Body of pancreas (tissue), 4 donors: Measurements from ENCODE around the gene ADPRM. TPM values are rescaled to one million over a fixed set of nuclear protein-coding genes. Genes with fewer than 3 reads are reported as not detected.

Experiments used
- ATAC-seq: fragments of 150-250 bp; one replicate; pipeline ENCODE4 v1.9.1; 2016
- DNase-seq, 4 donors: peaks; one replicate each; pipeline ENCODE4 v3.0.0-alpha.2; 2019
- H3K27ac ChIP-seq, 4 donors: fragments of 200-600 bp; sonication (generic); 1 replicate in 3 of 4; 2 replicates in 1 of 4; pipeline versions ENCODE4 v1.5.1 to v1.6.1; 2016 to 2019; ENCODE audit warnings: mild to moderate bottlenecking in 1 of 4, mixed read lengths in 1 of 4, moderate library complexity in 1 of 4
- H3K27me3 ChIP-seq, 2 donors: fragments of 200-600 bp; sonication (generic); one replicate each; pipeline ENCODE4 v1.6.0; 2016; ENCODE audit warnings: mild to moderate bottlenecking in 1 of 2
- H3K36me3 ChIP-seq, 2 donors: fragments of 200-600 bp; sonication (generic); replicated peaks in 1 of 2; 2 replicates each; pipeline ENCODE4 v1.5.1; 2016; ENCODE audit warnings: low read depth in 2 of 2; ENCODE audit not compliant: insufficient read depth in 1 of 2
- H3K4me1 ChIP-seq: fragments of 200-600 bp; sonication (generic); one replicate; pipeline ENCODE4 v1.6.0; 2016
- H3K4me3 ChIP-seq, 2 donors: fragments of 200-600 bp; sonication (generic); 1 replicate in 1 of 2; 2 replicates in 1 of 2; pipeline ENCODE4 v1.5.1; 2016 to 2019
- H3K9me3 ChIP-seq, 3 donors: fragments of 200-600 bp; sonication (generic); 1 replicate in 2 of 3; 2 replicates in 1 of 3; pipeline ENCODE4 v1.5.1; 2016
- CTCF ChIP-seq, 7 experiments: fragments of 450-650 bp in 4 of 7; fragments of 200-600 bp in 3 of 7; sonication (generic) in 3 of 7; IDR thresholded peaks; one replicate each; pipeline ENCODE4 v1.5.1; 2016 to 2019; ENCODE audit warnings: antibody characterized with exemption in 7 of 7
- POLR2A ChIP-seq, 3 donors: fragments of 450-650 bp; IDR thresholded peaks; one replicate each; pipeline ENCODE4 v1.6.1; 2016; ENCODE audit warnings: antibody characterized with exemption in 3 of 3, mild to moderate bottlenecking in 2 of 3
- WGBS, 2 donors: methylation state at CpG; one replicate each; pipeline ENCODE4 v1.1.5; 2017; 5-methylcytosine and 5-hydroxymethylcytosine counted together
- intact Hi-C: fragments of 100-400 bp; cut with DNase I; formaldehyde crosslinking; loops from one replicate; pipeline ENCODE4 v1.15.1; 2023
- total RNA-seq, 2 donors: library from RNA; depleted of rRNA; stranded (reverse); fragments of >200 nt; gene quantifications; one replicate each; pipeline ENCODE4 v1.1.0, GENCODE V29; 2016

ADPRM gene
- total RNA-seq, 2 donors from 2014 or later = 2.3 to 6.2 TPM

GRCh38 chr17:10750210-10750609 lies 52.8 kb downstream of the ADPRM start:
- 92 to 96% methylated on average over 4 of the region's 4 CpGs for WGBS, 2 donors
- H3K9me3 ChIP-seq = no peaks in the 10 kb centered on the region
- intact Hi-C loops = no loop called here
- ATAC-seq = no peak
- H3K4me1 ChIP-seq = no peaks in the 10 kb centered on the region
- TF ChIP-seq POLR2A (IDR thresholded peaks at IDR 0.05) (no peak), CTCF (IDR thresholded peaks at IDR 0.05) (no peak)
- H3K4me3 ChIP-seq = no peak overlapping the region
- no peaks in the 10 kb centered on the region for H3K27me3 ChIP-seq
- H3K27ac ChIP-seq = no peak overlapping the region
- H3K36me3 ChIP-seq = no peaks in the 10 kb centered on the region
- DNase-seq = no peak

DNA sequence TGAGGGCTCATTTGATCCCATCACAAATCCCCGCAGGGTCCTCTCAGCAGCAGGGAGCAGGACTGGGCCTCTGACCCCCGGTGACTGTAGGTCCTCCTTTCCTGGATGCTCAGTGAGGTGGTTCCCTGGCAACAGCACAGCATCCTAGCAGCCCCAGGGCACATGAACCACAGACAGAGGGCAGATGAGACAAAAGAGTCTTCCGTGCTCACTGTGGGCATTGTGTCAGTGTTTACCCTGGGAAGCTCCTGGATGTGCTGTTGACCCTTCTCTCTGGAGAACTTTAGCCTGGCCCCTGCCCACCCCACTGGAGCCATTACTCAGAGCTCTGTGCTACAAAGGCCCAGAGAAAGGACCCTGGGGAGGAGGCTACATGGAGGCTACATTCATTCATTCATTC lies 54.2 kb downstream of the ADPRM start:
- H3K4me3 ChIP-seq = no peak overlapping the region
- peaks cover 12% of the 10 kb centered on the region for H3K4me1 ChIP-seq
- H3K9me3 ChIP-seq = no peaks in the 10 kb centered on the region
- H3K36me3 ChIP-seq = no peaks in the 10 kb centered on the region
- no peak overlapping the region for H3K27ac ChIP-seq
- TF ChIP-seq POLR2A (IDR thresholded peaks at IDR 0.05) (no peak), CTCF (IDR thresholded peaks at IDR 0.05) (no peak)
- no peaks in the 10 kb centered on the region for H3K27me3 ChIP-seq
- ATAC-seq (no peak), DNase-seq (no peak)
- WGBS, 2 donors = 80 to 95% methylated on average over 1 to 3 of the region's 3 CpGs
- intact Hi-C loops = no loop called here

- Histone ChIP-seq H3K27ac (no peak overlapping the region), H3K27me3 (no peaks in the 10 kb centered on the region), H3K9me3 (no peaks in the 10 kb centered on the region), H3K4me1 (peaks cover 23% of the 10 kb centered on the region), H3K36me3 (no peaks in the 10 kb centered on the region), H3K4me3 (no peak overlapping the region)
- 88 to 89% methylated on average over 8 to 10 of the region's 10 CpGs for WGBS, 2 donors
- TF ChIP-seq POLR2A (IDR thresholded peaks at IDR 0.05) = no peak
- TF ChIP-seq CTCF (IDR thresholded peaks at IDR 0.05) = no peak
- no peak for ATAC-seq
- no peak for DNase-seq
- intact Hi-C loops = no loop called here
Measured at GRCh38 chr17:10752696-10753095, 55.3 kb downstream of the ADPRM start.

- Histone ChIP-seq H3K9me3 (no peaks in the 10 kb centered on the region), H3K27me3 (no peaks in the 10 kb centered on the region), H3K4me1 (peaks cover 33% of the 10 kb centered on the region), H3K4me3 (no peak overlapping the region), H3K36me3 (no peaks in the 10 kb centered on the region), H3K27ac (no peak overlapping the region)
- TF ChIP-seq CTCF (IDR thresholded peaks at IDR 0.05) = peak in 5 of 7 experiments; percentile 15 to 42 (median 33)
- no peak for TF ChIP-seq POLR2A (IDR thresholded peaks at IDR 0.05)
- ATAC-seq = no peak
- peak; percentile 49 to 74 (median 62) for DNase-seq
- intact Hi-C loops = no loop called here
- 39 to 50% methylated on average over 2 of the region's 2 CpGs for WGBS, 2 donors
Measured at GRCh38 chr17:10754109-10754508, 56.7 kb downstream of the ADPRM start.

DNA sequence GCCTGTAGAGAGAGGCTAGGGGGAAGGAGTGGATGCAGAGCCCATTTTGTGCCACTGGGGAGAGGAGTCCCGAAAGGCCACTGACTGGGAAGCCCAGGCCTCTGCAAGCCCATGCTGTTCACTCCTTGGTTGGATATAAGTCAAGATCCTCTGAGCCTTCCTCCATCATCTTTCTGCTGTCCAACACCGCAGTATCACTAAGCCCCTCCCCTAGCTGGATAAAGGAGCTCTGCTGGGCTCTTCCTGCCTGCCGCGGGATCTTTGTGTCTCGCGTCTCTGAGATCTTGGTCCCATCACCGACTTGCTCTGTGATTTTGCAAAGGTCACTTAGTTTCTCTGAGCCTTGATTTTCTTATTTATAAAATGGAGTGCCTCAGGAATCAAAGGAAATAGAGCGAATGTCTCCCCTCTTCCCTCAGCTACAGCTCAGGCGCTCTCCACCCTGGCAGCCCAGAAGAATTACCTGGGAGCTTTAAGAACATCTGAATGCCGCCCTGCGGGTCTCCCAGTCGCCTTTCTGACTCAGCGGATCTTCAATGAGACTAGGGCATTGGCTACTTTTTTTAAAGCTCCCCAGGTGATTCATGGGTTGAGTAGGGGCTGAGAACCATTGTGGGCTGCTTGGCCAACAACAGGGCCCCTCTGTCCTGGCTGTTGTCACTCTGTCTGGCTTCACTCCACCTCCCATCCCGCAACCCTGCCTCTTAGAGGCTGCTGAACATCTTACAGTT lies 57.6 kb downstream of the ADPRM start:
- ATAC-seq = no peak
- DNase-seq = no peak
- Histone ChIP-seq H3K36me3 (no peaks in the 10 kb centered on the region), H3K9me3 (no peaks in the 10 kb centered on the region), H3K27me3 (no peaks in the 10 kb centered on the region), H3K4me1 (peaks cover 33% of the 10 kb centered on the region), H3K4me3 (no peak overlapping the region), H3K27ac (no peak overlapping the region)
- intact Hi-C loops = no loop called here
- 76 to 80% methylated on average over 14 of the region's 14 CpGs for WGBS, 2 donors
- TF ChIP-seq POLR2A (IDR thresholded peaks at IDR 0.05) (no peak), CTCF (IDR thresholded peaks at IDR 0.05) (no peak)
